ENCODE data around the gene ARHGAP42. TPM values are rescaled to one million over a fixed set of nuclear protein-coding genes. Genes with fewer than 3 reads are reported as not detected.
A peak's percentile ranks its signal among the peaks of the same experiment; 100 is the strongest.

ARHGAP42 gene
- total RNA-seq, 6 experiments from 2014 or later, result 1.1 to 3.1 (median 2.3) TPM

- Mint-ChIP-seq H3K27ac (peak overlapping the region; percentile 3; the same call in 1 of the 2 replicates), H3K36me3 (ENCODE audit: low read depth) (no peaks in the 10 kb centered on the region), H3K4me1 (ENCODE audit: low read depth) (peaks cover 20% of the 10 kb centered on the region), H3K4me3 (no peak overlapping the region), H3K9me3 (no peaks in the 10 kb centered on the region), H3K27me3 (ENCODE audit: insufficient read depth) (no peaks in the 10 kb centered on the region)
- peak; percentile 43 for DNase-seq
- TF ChIP-seq, protein P1, sequence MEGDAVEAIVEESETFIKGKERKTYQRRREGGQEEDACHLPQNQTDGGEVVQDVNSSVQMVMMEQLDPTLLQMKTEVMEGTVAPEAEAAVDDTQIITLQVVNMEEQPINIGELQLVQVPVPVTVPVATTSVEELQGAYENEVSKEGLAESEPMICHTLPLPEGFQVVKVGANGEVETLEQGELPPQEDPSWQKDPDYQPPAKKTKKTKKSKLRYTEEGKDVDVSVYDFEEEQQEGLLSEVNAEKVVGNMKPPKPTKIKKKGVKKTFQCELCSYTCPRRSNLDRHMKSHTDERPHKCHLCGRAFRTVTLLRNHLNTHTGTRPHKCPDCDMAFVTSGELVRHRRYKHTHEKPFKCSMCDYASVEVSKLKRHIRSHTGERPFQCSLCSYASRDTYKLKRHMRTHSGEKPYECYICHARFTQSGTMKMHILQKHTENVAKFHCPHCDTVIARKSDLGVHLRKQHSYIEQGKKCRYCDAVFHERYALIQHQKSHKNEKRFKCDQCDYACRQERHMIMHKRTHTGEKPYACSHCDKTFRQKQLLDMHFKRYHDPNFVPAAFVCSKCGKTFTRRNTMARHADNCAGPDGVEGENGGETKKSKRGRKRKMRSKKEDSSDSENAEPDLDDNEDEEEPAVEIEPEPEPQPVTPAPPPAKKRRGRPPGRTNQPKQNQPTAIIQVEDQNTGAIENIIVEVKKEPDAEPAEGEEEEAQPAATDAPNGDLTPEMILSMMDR (IDR thresholded peaks at IDR 0.05), result no peak
Observed at GRCh38 chr11:100863080-100863581, 176.0 kb downstream of the ARHGAP42 start.

- TF ChIP-seq, protein P1 (IDR thresholded peaks at IDR 0.05), result no peak
- H3K4me1 Mint-ChIP-seq (ENCODE audit: low read depth), result peaks cover 20% of the 10 kb centered on the region
- H3K36me3 Mint-ChIP-seq (ENCODE audit: low read depth), result no peaks in the 10 kb centered on the region
- H3K27ac Mint-ChIP-seq, result no peak overlapping the region
- no peaks in the 10 kb centered on the region for H3K27me3 Mint-ChIP-seq (ENCODE audit: insufficient read depth)
- no peak overlapping the region for H3K4me3 Mint-ChIP-seq
- DNase-seq, result no peak
- H3K9me3 Mint-ChIP-seq, result no peaks in the 10 kb centered on the region
Observed at GRCh38 chr11:100865443-100866065, 178.5 kb downstream of the ARHGAP42 start.

GRCh38 chr11:100866453-100866852, 179.4 kb downstream of the ARHGAP42 start:
- no peak overlapping the region for H3K4me3 Mint-ChIP-seq
- H3K27me3 Mint-ChIP-seq (ENCODE audit: insufficient read depth), result no peaks in the 10 kb centered on the region
- H3K36me3 Mint-ChIP-seq (ENCODE audit: low read depth), result no peaks in the 10 kb centered on the region
- H3K4me1 Mint-ChIP-seq (ENCODE audit: low read depth), result peaks cover 14% of the 10 kb centered on the region
- H3K9me3 Mint-ChIP-seq, result no peaks in the 10 kb centered on the region
- TF ChIP-seq, protein P1 (IDR thresholded peaks at IDR 0.05), result no peak
- no peak for DNase-seq
- H3K27ac Mint-ChIP-seq, result no peak overlapping the region

DNA sequence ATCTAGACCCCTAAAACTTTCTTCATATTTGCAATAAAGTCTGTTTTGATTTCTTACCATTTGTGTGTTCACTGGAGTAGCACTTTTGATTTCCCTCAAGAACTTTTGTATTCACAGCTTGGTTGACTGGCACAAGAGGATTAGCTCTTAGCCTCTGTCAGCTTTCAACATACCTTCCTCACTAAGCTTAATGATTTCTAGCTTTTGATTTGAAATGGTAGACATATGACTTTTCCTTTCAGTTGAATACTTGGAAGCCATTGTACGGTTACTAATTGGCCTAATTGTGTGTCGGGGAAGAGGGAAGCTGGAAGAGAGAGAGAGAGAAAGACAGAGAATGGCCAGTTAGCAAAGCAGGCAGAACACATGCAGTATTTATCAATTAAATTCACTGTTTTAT, 180.5 kb downstream of the ARHGAP42 start:
- Mint-ChIP-seq H3K4me1 (ENCODE audit: low read depth) (peaks cover 15% of the 10 kb centered on the region), H3K27ac (no peak overlapping the region), H3K4me3 (no peak overlapping the region), H3K27me3 (ENCODE audit: insufficient read depth) (no peaks in the 10 kb centered on the region), H3K36me3 (ENCODE audit: low read depth) (no peaks in the 10 kb centered on the region), H3K9me3 (no peaks in the 10 kb centered on the region)
- DNase-seq, result no peak
- TF ChIP-seq, protein P1 (IDR thresholded peaks at IDR 0.05), result no peak

GRCh38 chr11:100869328-100869727, 182.2 kb downstream of the ARHGAP42 start:
- no peak overlapping the region for H3K27ac Mint-ChIP-seq
- peaks cover 18% of the 10 kb centered on the region for H3K4me1 Mint-ChIP-seq (ENCODE audit: low read depth)
- no peaks in the 10 kb centered on the region for H3K9me3 Mint-ChIP-seq
- no peaks in the 10 kb centered on the region for H3K36me3 Mint-ChIP-seq (ENCODE audit: low read depth)
- no peak overlapping the region for H3K4me3 Mint-ChIP-seq
- TF ChIP-seq, protein P1 (IDR thresholded peaks at IDR 0.05), result no peak
- no peaks in the 10 kb centered on the region for H3K27me3 Mint-ChIP-seq (ENCODE audit: insufficient read depth)
- DNase-seq, result no peak

Data from HFFc6 (cell line).